ENCODE results near the gene IDH3G. TPM values are rescaled to one million over a fixed set of nuclear protein-coding genes. Genes with fewer than 3 reads are reported as not detected.

Gene IDH3G
- total RNA-seq, 6 experiments from 2014 or later = 19.4 to 70.1 (median 27.4) TPM

GRCh38 chrX:153770601-153771414 lies 23.4 kb downstream of the IDH3G start:
- no peaks in the 10 kb centered on the region for H3K27me3 ChIP-seq
- peak in 2 of 3 donors; percentile 16 to 37 for DNase-seq

DNA sequence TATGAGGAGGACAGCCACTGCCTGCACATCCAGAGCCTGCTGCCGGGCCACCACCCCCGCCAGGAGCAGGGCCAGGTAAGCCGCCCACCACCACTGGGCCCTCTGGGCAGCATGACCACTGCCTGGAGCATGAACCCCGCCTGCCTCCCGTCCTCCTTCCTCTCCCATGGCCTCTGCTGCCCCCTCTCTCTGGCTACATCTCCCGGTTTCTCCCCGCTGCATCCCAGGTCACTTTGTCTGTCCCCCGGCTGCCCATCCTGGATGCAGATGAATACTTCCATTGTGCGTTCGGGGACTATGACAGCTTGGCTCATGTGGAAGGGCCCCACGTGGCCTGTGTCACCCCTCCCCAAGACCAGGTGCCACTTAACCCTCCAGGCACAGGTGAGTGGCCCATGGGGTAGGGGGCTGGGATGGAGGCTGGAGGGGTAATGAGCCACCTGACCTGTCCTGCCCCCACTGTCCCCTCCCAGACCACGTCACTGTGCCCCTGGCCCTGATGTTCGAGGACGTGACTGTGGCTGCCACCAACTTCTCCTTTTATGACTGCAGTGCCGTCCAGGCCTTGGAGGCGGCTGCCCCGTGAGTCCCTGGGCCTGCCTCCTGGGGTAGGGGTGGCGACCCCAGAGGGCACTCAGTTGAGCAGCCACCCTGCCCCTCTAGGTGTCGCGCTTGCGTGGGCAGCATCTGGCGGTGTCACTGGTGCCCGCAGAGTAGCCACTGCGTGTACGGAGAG lies 24.1 kb downstream of the IDH3G start:
- WGBS (ENCODE audit: insufficient coverage, low coverage, low lambda C conversion rate, missing lambda C conversion rate) = 79% methylated on average over 6 of the region's 25 CpGs
- no peak for TF ChIP-seq POLR2A (IDR thresholded peaks at IDR 0.05)
- TF ChIP-seq, protein P1, sequence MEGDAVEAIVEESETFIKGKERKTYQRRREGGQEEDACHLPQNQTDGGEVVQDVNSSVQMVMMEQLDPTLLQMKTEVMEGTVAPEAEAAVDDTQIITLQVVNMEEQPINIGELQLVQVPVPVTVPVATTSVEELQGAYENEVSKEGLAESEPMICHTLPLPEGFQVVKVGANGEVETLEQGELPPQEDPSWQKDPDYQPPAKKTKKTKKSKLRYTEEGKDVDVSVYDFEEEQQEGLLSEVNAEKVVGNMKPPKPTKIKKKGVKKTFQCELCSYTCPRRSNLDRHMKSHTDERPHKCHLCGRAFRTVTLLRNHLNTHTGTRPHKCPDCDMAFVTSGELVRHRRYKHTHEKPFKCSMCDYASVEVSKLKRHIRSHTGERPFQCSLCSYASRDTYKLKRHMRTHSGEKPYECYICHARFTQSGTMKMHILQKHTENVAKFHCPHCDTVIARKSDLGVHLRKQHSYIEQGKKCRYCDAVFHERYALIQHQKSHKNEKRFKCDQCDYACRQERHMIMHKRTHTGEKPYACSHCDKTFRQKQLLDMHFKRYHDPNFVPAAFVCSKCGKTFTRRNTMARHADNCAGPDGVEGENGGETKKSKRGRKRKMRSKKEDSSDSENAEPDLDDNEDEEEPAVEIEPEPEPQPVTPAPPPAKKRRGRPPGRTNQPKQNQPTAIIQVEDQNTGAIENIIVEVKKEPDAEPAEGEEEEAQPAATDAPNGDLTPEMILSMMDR (IDR thresholded peaks at IDR 0.05) = no peak
- peak in 1 of 3 donors; percentile 15 for DNase-seq
- Histone ChIP-seq H3K27me3 (no peaks in the 10 kb centered on the region), H3K4me1 (no peaks in the 10 kb centered on the region), H3K36me3 (no peaks in the 10 kb centered on the region), H3K27ac (no peak overlapping the region), H3K4me3 (no peak overlapping the region), H3K9me3 (no peaks in the 10 kb centered on the region)
- no peak for ATAC-seq
- intact Hi-C loops (cut with DNase I) = loop anchor here in 1 of 2 donors (5.0 kb wide), 1 partner anchor 177 kb away; no protein-coding TSS in a partner anchor

More at GRCh38 chrX:153770601-153771414, 23.4 kb downstream of the IDH3G start:
- H3K4me1 ChIP-seq = no peaks in the 10 kb centered on the region
- ATAC-seq = no peak
- H3K27ac ChIP-seq = no peak overlapping the region
- no peak overlapping the region for H3K4me3 ChIP-seq
- no peaks in the 10 kb centered on the region for H3K36me3 ChIP-seq
- TF ChIP-seq, protein P1 (IDR thresholded peaks at IDR 0.05) = no peak
- TF ChIP-seq POLR2A (IDR thresholded peaks at IDR 0.05) = no peak
- no peaks in the 10 kb centered on the region for H3K9me3 ChIP-seq
- 20% methylated on average over 1 of the region's 18 CpGs for WGBS (ENCODE audit: insufficient coverage, low coverage, low lambda C conversion rate, missing lambda C conversion rate)
- intact Hi-C loops (cut with DNase I) = no loop called here

GRCh38 chrX:153769158-153769864 lies 24.9 kb downstream of the IDH3G start:
- DNase-seq (peak in 1 of 3 donors; percentile 13), ATAC-seq (no peak)
- intact Hi-C loops (cut with DNase I) = loop anchor here in 1 of 2 donors (5.0 kb wide), 1 partner anchor 178 kb away; no protein-coding TSS in a partner anchor
- Histone ChIP-seq H3K36me3 (no peaks in the 10 kb centered on the region), H3K27me3 (no peaks in the 10 kb centered on the region), H3K27ac (no peak overlapping the region), H3K4me3 (no peak overlapping the region), H3K4me1 (no peaks in the 10 kb centered on the region), H3K9me3 (no peaks in the 10 kb centered on the region)
- no peak for TF ChIP-seq POLR2A (IDR thresholded peaks at IDR 0.05)
- TF ChIP-seq, protein P1 (IDR thresholded peaks at IDR 0.05) = no peak
- 84% methylated on average over 7 of the region's 23 CpGs for WGBS (ENCODE audit: insufficient coverage, low coverage, low lambda C conversion rate, missing lambda C conversion rate)

- no peaks in the 10 kb centered on the region for H3K9me3 ChIP-seq
- H3K36me3 ChIP-seq = no peaks in the 10 kb centered on the region
- H3K27ac ChIP-seq = no peak overlapping the region
- no peak for ATAC-seq
- H3K4me1 ChIP-seq = no peaks in the 10 kb centered on the region
- no peak overlapping the region for H3K4me3 ChIP-seq
- no peaks in the 10 kb centered on the region for H3K27me3 ChIP-seq
- 100% methylated on average over 1 of the region's 22 CpGs for WGBS (ENCODE audit: insufficient coverage, low coverage, low lambda C conversion rate, missing lambda C conversion rate)
- intact Hi-C loops (cut with DNase I) = loop anchor here in 1 of 2 donors (5.0 kb wide), 1 partner anchor 179 kb away; no protein-coding TSS in a partner anchor
- TF ChIP-seq POLR2A (IDR thresholded peaks at IDR 0.05) = no peak
- TF ChIP-seq, protein P1 (IDR thresholded peaks at IDR 0.05) = no peak
- DNase-seq = peak in 2 of 3 donors; percentile 23 to 27
These were observed 25.6 kb downstream of the IDH3G start for GRCh38 chrX:153768311-153769157.
